HepG2 (cell line): ENCODE measurements around the gene SYNE2. TPM values are rescaled to one million over a fixed set of nuclear protein-coding genes. Genes with fewer than 3 reads are reported as not detected.

Experiments
- ATAC-seq: fragments of 200-7000 bp; cut with Tn5 transposase; 3 replicates; pipeline ENCODE4 v1.9.1; 2020; ENCODE audit warnings: mild to moderate bottlenecking, moderate library complexity
- BruUV-seq: library from RNA; stranded (reverse); fragments of 400-500 nt; replicated peaks from 2 replicates; lab custom pipeline; 2021; lab: Mats Ljungman, UMichigan
- CTCF ChIA-PET: fragments of 300-600 bp; formaldehyde crosslinking; extraction: SDS; loops from one replicate; lab custom pipeline; 2021; ENCODE audit warnings: low total read pairs, inconsistent platforms, low intra/inter-chr PET ratio; lab: Yijun Ruan, JAX
- POLR2A ChIA-PET: fragments of 350-600 bp; sonication (Branson Sonifier 250); formaldehyde crosslinking; loops from one replicate; lab custom pipeline; 2020; ENCODE audit warnings: antibody characterized with exemption, inconsistent platforms; lab: Yijun Ruan, JAX
- DNase-seq: peaks from one replicate; pipeline ENCODE4 v3.0.0-alpha.2; 2015; ENCODE audit warnings: low spot score
- FAIRE-seq: peaks from 3 replicates; lab custom pipeline; 2011; peaks lifted over from hg19 to GRCh38; lab: Jason Lieb, UNC
- H2AFZ ChIP-seq: one replicate; pipeline ENCODE4 v1.6.1; 2011; ENCODE audit warnings: low read length, inconsistent platforms
- H3K27ac ChIP-seq: fragments of 300-600 bp; 3 replicates; pipeline ENCODE4 v1.8.0; 2011; ENCODE audit warnings: mixed run types, mild to moderate bottlenecking, mixed read lengths, low read length, inconsistent platforms; ENCODE audit not compliant: insufficient read depth; ENCODE audit errors: extremely low read length
- H3K27me3 ChIP-seq, 2 experiments: fragments of 200-600 bp in 1 of 2; 2 replicates in 1 of 2; 3 replicates in 1 of 2; pipeline versions ENCODE4 v1.6.0 to v1.8.0; 2011; ENCODE audit warnings: low read length in 2 of 2, mild to moderate bottlenecking in 2 of 2, moderate library complexity in 2 of 2, inconsistent platforms in 1 of 2; ENCODE audit not compliant: insufficient read depth in 2 of 2, control insufficient read depth in 1 of 2
- H3K36me3 ChIP-seq, 2 experiments: fragments of 200-600 bp in 1 of 2; replicated peaks in 1 of 2; 2 replicates in 1 of 2; 3 replicates in 1 of 2; pipeline versions ENCODE4 v1.5.1 to v1.8.0; 2011; ENCODE audit warnings: low read length in 2 of 2, inconsistent platforms in 1 of 2; ENCODE audit not compliant: insufficient read depth in 2 of 2, control insufficient read depth in 1 of 2
- H3K4me1 ChIP-seq: 2 replicates; pipeline ENCODE4 v1.5.1; 2012; ENCODE audit warnings: low read length, inconsistent platforms; ENCODE audit not compliant: insufficient read depth
- H3K4me2 ChIP-seq: 2 replicates; pipeline ENCODE4 v1.6.0; 2011; ENCODE audit warnings: low read depth, low read length, inconsistent platforms
- H3K4me3 ChIP-seq, 3 experiments: fragments of 200-600 bp in 1 of 3; sonication (generic), shearing (Covaris generic) in 1 of 3; replicated peaks in 1 of 3; 2 replicates each; pipeline ENCODE4 v1.5.1; 2011 to 2016; ENCODE audit warnings: low read length in 3 of 3, inconsistent platforms in 2 of 3, low read depth in 2 of 3, mild to moderate bottlenecking in 2 of 3, control low read depth in 1 of 3, mixed read lengths in 1 of 3; ENCODE audit not compliant: insufficient read depth in 1 of 3
- H3K79me2 ChIP-seq: one replicate; pipeline ENCODE4 v1.6.1; 2011; ENCODE audit warnings: low read length, inconsistent platforms; ENCODE audit not compliant: insufficient read depth
- H3K9ac ChIP-seq: 2 replicates; pipeline ENCODE4 v1.6.0; 2011; ENCODE audit warnings: mild to moderate bottlenecking, low read depth, low read length, inconsistent platforms; ENCODE audit not compliant: insufficient read depth
- H3K9me3 ChIP-seq: 2 replicates; pipeline ENCODE4 v1.5.1; 2012; ENCODE audit warnings: mild to moderate bottlenecking, low read length
- H4K20me1 ChIP-seq: 2 replicates; pipeline ENCODE4 v1.6.0; 2011; ENCODE audit warnings: inconsistent platforms, mild to moderate bottlenecking, low read length, moderate library complexity; ENCODE audit not compliant: insufficient read depth
- BCL3 ChIP-seq: sonication (generic); formaldehyde crosslinking; IDR thresholded peaks from 2 replicates; pipeline ENCODE4 v1.5.1; 2020; ENCODE audit warnings: mild to moderate bottlenecking, missing genetic modification reagents, moderate library complexity
- DRAP1 ChIP-seq: IDR thresholded peaks from 2 replicates; pipeline ENCODE4 v1.6.1; 2016; ENCODE audit warnings: missing genetic modification reagents, missing compliant biosample characterization
- ESRRA ChIP-seq: sonication (generic); formaldehyde crosslinking; IDR thresholded peaks from 2 replicates; pipeline ENCODE4 v1.5.1; 2020; ENCODE audit warnings: mild to moderate bottlenecking, low read depth, missing genetic modification reagents
- MIER3 ChIP-seq: IDR thresholded peaks from 2 replicates; pipeline ENCODE4 v1.6.1; 2016; ENCODE audit warnings: missing compliant biosample characterization, borderline replicate concordance
- PBX2 ChIP-seq: IDR thresholded peaks from 2 replicates; pipeline ENCODE4 v1.6.1; 2016; ENCODE audit warnings: control low read depth
- POGK ChIP-seq: sonication (generic); formaldehyde crosslinking; conservative IDR thresholded peaks from 2 replicates; pipeline ENCODE4 v1.8.0; 2022; ENCODE audit warnings: mild to moderate bottlenecking, moderate library complexity, missing genetic modification reagents
- SKI ChIP-seq: fragments of 450-650 bp; IDR thresholded peaks from one replicate; pipeline ENCODE4 v1.6.1; 2018; ENCODE audit warnings: mild to moderate bottlenecking; ENCODE audit not compliant: partially characterized antibody
- THAP9 ChIP-seq: sonication (generic); formaldehyde crosslinking; IDR thresholded peaks from 2 replicates; pipeline ENCODE4; 2020; ENCODE audit warnings: missing genetic modification reagents, mild to moderate bottlenecking, borderline replicate concordance
- ZFP90 ChIP-seq: sonication (generic); formaldehyde crosslinking; IDR thresholded peaks from 2 replicates; pipeline ENCODE4 v1.8.0; 2022; ENCODE audit warnings: missing genetic modification reagents, mild to moderate bottlenecking, inconsistent platforms, borderline replicate concordance
- ZNF160 ChIP-seq: sonication (generic); formaldehyde crosslinking; IDR thresholded peaks from 2 replicates; pipeline ENCODE4 v1.8.0; 2022; ENCODE audit warnings: mild to moderate bottlenecking, inconsistent platforms, missing genetic modification reagents
- ZNF234 ChIP-seq: sonication (generic); formaldehyde crosslinking; conservative IDR thresholded peaks from 2 replicates; pipeline ENCODE4 v1.5.1; 2020; ENCODE audit warnings: mild to moderate bottlenecking, missing genetic modification reagents
- ZNF264 ChIP-seq: sonication (generic); formaldehyde crosslinking; IDR thresholded peaks from 2 replicates; pipeline ENCODE4 v1.4.0; 2020; ENCODE audit warnings: missing genetic modification reagents
- ZNF3 ChIP-seq: IDR thresholded peaks from 2 replicates; pipeline ENCODE4 v1.7.0; 2017; ENCODE audit warnings: inconsistent platforms
- WGBS: methylation state at CpG from one replicate; pipeline ENCODE4 v1.1.6; 2017; ENCODE audit warnings: low lambda C conversion rate; 5-methylcytosine and 5-hydroxymethylcytosine counted together
- in situ Hi-C: cut with HindIII; loops from 2 replicates; pipeline ENCODE4 v1.10.0; 2017; ENCODE audit warnings: low pct_unique_long_range_greater_than_20kb; ENCODE audit not compliant: extremely low pct_ligation_motif_present
- intact Hi-C: fragments of 100-400 bp; cut with micrococcal nuclease; formaldehyde crosslinking; loops from one replicate; pipeline ENCODE4 v1.10.0; 2022; ENCODE audit not compliant: unreplicated experiment
- polyA plus RNA-seq, 8 experiments: library from polyadenylated mRNA; depleted of rRNA in 3 of 8; stranded (reverse) in 7 of 8; unstranded in 1 of 8; fragments of >200 nt; fragmentation: Illumina TruSeq in 4 of 8; extraction: Trizol in 4 of 8; gene quantifications; 2 replicates each; pipeline versions ENCODE4 v1.2.1 to v1.2.3, GENCODE V29; 2011 to 2016; ENCODE audit warnings: low read depth in 4 of 8, missing spikeins in 1 of 8, mixed read lengths in 1 of 8; ENCODE audit not compliant: insufficient read depth in 1 of 8
- total RNA-seq, 5 experiments: library from RNA; depleted of rRNA; stranded (reverse); fragments of >200 nt; fragmentation: Illumina TruSeq; extraction: Trizol; gene quantifications; 2 replicates each; pipeline ENCODE4 v1.2.3, GENCODE V29; 2016; ENCODE audit warnings: low read depth in 1 of 5

The SYNE2 gene
- total and polyA plus RNA-seq, 2 of the 13 experiments (the other 11 are each of a cell fraction or from before 2014, with no cell fraction given), result 6.2 to 13.3 TPM

GRCh38 chr14:64174922-64175782 lies 322.3 kb downstream of the SYNE2 start:
- Histone ChIP-seq H3K79me2 (no peaks in the 10 kb centered on the region), H4K20me1 (no peaks in the 10 kb centered on the region), H3K27me3 (no peaks in the 10 kb centered on the region), H2AFZ (no peak overlapping the region), H3K9me3 (no peaks in the 10 kb centered on the region)
- CTCF ChIA-PET, result no interaction called here
- ATAC-seq, result no peak
- in situ Hi-C loops, result no loop called here
- TF ChIP-seq ZNF3 (CRISPR knock-in tag) (no peak), ZFP90 (no peak), DRAP1 (no peak), ZNF264 (no peak), BCL3 (CRISPR knock-in tag) (no peak), ZNF234 (CRISPR knock-in tag) (no peak), SKI (no peak), THAP9 (CRISPR knock-in tag) (no peak), POGK (no peak), ESRRA (CRISPR knock-in tag) (no peak), PBX2 (CRISPR knock-in tag) (no peak), MIER3 (no peak), ZNF160 (CRISPR knock-in tag) (no peak)
- TF ChIP-seq, all 625 proteins: peak for 0
- H3K36me3 ChIP-seq, result peaks cover 0 to 3% of the 10 kb centered on the region in 2 experiments; a peak in 1 of 5 replicates
- no peak overlapping the region for H3K4me3 ChIP-seq
- POLR2A ChIA-PET, result no interaction called here
- no peak overlapping the region for H3K4me2 ChIP-seq
- intact Hi-C loops, result no loop called here
- no peak overlapping the region for H3K27ac ChIP-seq
- no peak overlapping the region for H3K9ac ChIP-seq
- H3K4me1 ChIP-seq, result no peaks in the 10 kb centered on the region
- DNase-seq, result no peak
- no peak for FAIRE-seq
- 97% methylated on average over 2 of the region's 2 CpGs for WGBS
- no TSS peak for BruUV-seq
